Parathyroid adenoma (tissue), 2 donors: ENCODE results near the gene EDARADD.
A peak's percentile ranks its signal among the peaks of the same experiment; 100 is the strongest.
"Not testable (repeated sequence)": the region's sequence is repeated elsewhere in the genome, so short reads cannot be mapped to it uniquely, and the experiment has no call there.

Source experiments
- H2AFZ ChIP-seq: fragments of 300-600 bp; sonication (generic); one replicate; pipeline ENCODE4 v1.7.0; 2017; ENCODE audit warnings: antibody characterized with exemption, mild to moderate bottlenecking
- H3K27ac ChIP-seq: fragments of 300-600 bp; sonication (generic); one replicate; pipeline ENCODE4 v1.7.0; 2017
- H3K27me3 ChIP-seq: fragments of 300-600 bp; sonication (generic); one replicate; pipeline ENCODE4 v1.7.0; 2017; ENCODE audit warnings: low read length; ENCODE audit not compliant: control insufficient read depth, insufficient read depth
- H3K36me3 ChIP-seq: fragments of 300-600 bp; sonication (generic); one replicate; pipeline ENCODE4 v1.7.0; 2017; ENCODE audit warnings: low read length; ENCODE audit not compliant: control insufficient read depth, insufficient read depth
- H3K4me1 ChIP-seq: fragments of 300-600 bp; sonication (generic); one replicate; pipeline ENCODE4 v1.7.0; 2017; ENCODE audit warnings: control low read depth
- H3K4me2 ChIP-seq: fragments of 300-600 bp; sonication (generic); one replicate; pipeline ENCODE4 v1.7.0; 2017; ENCODE audit warnings: low read length
- H3K4me3 ChIP-seq: fragments of 300-600 bp; sonication (generic); one replicate; pipeline ENCODE4 v1.7.0; 2017; ENCODE audit warnings: low read depth, low read length
- H3K79me2 ChIP-seq: fragments of 300-600 bp; sonication (generic); one replicate; pipeline ENCODE4 v1.7.0; 2017; ENCODE audit warnings: control low read depth
- H3K9ac ChIP-seq: fragments of 300-600 bp; sonication (generic); one replicate; pipeline ENCODE4 v1.7.0; 2017; ENCODE audit warnings: mild to moderate bottlenecking
- H3K9me3 ChIP-seq: fragments of 300-600 bp; sonication (generic); one replicate; pipeline ENCODE4 v1.7.0; 2017; ENCODE audit warnings: low read length; ENCODE audit not compliant: control insufficient read depth
- TF ChIP-seq, protein P1 (sequence below): fragments of 300-600 bp; sonication (generic); IDR thresholded peaks from one replicate; pipeline ENCODE4 v1.7.0; 2017; ENCODE audit warnings: antibody characterized with exemption, mild to moderate bottlenecking
- donor health status: primary hyperparathyroidism.

EDARADD gene

DNA sequence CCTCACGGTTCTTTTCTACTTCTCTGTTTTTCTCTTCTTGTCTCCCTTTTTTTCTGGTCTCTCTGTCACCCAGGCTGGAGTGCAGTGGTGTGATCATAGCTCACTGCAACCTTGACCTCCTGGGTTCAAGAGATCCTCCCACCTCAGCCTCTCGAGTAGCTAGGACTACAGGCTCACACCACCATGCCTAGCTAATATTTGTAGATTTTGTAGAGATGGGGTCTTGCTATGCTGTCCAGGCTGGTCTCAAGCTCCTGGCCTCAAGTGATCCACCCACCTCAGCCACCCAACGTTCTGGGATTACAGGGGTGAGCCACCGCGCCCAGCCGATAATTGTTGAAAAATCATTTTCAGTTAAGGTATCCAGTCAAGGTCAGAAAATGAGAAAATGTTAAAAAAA lies 103.8 kb downstream of the EDARADD start:
- no peak overlapping the region for H3K9ac ChIP-seq
- H3K4me1 ChIP-seq = peaks cover 3% of the 10 kb centered on the region
- no peak overlapping the region for H3K4me3 ChIP-seq
- no peaks in the 10 kb centered on the region for H3K27me3 ChIP-seq
- H3K79me2 ChIP-seq = no peaks in the 10 kb centered on the region
- no peak overlapping the region for H3K27ac ChIP-seq
- TF ChIP-seq, protein P1, sequence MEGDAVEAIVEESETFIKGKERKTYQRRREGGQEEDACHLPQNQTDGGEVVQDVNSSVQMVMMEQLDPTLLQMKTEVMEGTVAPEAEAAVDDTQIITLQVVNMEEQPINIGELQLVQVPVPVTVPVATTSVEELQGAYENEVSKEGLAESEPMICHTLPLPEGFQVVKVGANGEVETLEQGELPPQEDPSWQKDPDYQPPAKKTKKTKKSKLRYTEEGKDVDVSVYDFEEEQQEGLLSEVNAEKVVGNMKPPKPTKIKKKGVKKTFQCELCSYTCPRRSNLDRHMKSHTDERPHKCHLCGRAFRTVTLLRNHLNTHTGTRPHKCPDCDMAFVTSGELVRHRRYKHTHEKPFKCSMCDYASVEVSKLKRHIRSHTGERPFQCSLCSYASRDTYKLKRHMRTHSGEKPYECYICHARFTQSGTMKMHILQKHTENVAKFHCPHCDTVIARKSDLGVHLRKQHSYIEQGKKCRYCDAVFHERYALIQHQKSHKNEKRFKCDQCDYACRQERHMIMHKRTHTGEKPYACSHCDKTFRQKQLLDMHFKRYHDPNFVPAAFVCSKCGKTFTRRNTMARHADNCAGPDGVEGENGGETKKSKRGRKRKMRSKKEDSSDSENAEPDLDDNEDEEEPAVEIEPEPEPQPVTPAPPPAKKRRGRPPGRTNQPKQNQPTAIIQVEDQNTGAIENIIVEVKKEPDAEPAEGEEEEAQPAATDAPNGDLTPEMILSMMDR = no peak
- H2AFZ ChIP-seq = no peak overlapping the region
- H3K9me3 ChIP-seq = no peaks in the 10 kb centered on the region
- H3K4me2 ChIP-seq = no peak overlapping the region
- no peaks in the 10 kb centered on the region for H3K36me3 ChIP-seq

DNA sequence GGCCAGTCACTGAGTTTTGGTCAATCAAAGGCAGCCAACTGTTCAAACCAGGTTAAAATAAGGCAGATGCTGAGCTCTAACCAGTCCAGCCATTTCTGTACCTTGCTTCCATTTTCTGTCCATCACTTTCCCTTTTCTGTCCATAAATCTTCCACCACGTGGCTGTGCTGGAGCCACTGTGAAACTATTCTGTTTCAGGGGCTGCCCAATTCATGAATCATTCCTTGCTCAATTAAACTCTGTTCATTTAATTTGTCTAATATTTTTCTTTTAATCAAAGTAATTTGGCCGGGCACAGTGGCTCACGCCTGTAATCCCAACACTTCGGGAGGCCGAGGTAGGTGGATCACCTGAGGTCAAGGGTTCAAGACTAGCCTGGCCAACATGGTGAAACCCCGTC lies 107.0 kb downstream of the EDARADD start:
- no peak overlapping the region for H3K27ac ChIP-seq
- H2AFZ ChIP-seq = no peak overlapping the region
- no peaks in the 10 kb centered on the region for H3K79me2 ChIP-seq
- no peaks in the 10 kb centered on the region for H3K27me3 ChIP-seq
- no peaks in the 10 kb centered on the region for H3K4me1 ChIP-seq
- no peak overlapping the region for H3K9ac ChIP-seq
- H3K36me3 ChIP-seq = no peaks in the 10 kb centered on the region
- TF ChIP-seq, protein P1 = no peak
- no peaks in the 10 kb centered on the region for H3K9me3 ChIP-seq
- no peak overlapping the region for H3K4me2 ChIP-seq
- H3K4me3 ChIP-seq = no peak overlapping the region

DNA sequence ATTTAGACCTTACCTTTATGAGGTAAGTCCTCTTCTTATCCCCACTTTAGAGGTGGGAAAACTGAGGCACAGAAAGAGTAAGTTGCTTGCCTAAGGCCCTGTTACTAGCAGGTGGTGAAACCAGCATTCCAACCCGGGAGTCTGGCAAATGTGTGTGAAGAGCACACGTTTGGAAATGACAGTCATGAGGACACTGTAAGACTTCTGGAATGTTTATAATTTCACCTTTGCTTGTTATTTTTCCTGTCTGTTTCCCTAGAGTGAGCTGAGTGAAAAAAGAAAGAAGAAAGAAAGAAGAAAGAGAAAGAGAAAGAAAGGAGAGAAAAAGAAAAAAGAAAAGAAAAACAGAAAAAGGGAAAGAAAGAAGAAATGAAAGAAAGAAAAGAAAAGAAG lies 108.5 kb downstream of the EDARADD start:
- Histone ChIP-seq H3K79me2 (no peaks in the 10 kb centered on the region), H3K27me3 (no peaks in the 10 kb centered on the region), H3K36me3 (no peaks in the 10 kb centered on the region), H3K27ac (no peak overlapping the region), H3K9me3 (no peaks in the 10 kb centered on the region), H3K4me2 (peak overlapping the region; percentile 63), H3K4me3 (no peak overlapping the region), H2AFZ (peak overlapping the region; percentile 7), H3K9ac (no peak overlapping the region), H3K4me1 (no peaks in the 10 kb centered on the region)
- TF ChIP-seq, protein P1 = no peak

DNA sequence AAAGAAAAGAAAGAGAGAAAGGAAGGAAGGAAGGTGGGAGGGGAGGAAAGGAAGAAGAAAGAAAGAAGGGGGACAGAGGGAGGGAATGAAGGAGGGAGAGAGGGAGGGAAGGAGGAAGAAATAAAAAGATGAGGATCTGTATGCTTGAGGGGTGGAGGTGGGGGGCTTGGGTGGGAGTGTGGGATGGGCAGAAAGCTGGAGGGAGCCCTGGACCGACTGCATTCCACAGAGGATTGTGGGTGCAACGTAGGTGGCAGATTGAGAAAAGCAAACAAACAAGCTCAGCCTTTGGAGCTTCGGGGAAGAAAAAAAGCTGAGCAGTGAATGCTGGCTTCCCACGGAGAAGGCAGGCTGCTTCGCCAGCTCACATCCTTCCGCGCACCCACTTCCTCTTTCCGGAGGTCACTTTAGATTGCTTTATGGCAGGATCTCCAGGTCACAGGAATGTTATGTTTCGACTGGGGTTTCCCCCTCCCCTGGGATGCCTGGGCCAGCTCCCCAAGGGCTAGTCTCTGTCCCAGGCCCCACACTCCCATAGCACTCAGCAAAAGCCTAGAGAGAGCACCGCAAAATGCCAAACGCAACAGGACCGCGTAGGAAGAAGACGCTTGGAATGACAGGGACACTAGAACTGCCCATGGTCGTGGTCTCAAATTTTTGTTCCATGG lies 109.0 kb downstream of the EDARADD start:
- H3K27me3 ChIP-seq = no peaks in the 10 kb centered on the region
- TF ChIP-seq, protein P1 = no peak
- H3K27ac ChIP-seq = peak overlapping the region; percentile 39
- H3K4me1 ChIP-seq = no peaks in the 10 kb centered on the region
- H3K36me3 ChIP-seq = no peaks in the 10 kb centered on the region
- no peaks in the 10 kb centered on the region for H3K9me3 ChIP-seq
- no peaks in the 10 kb centered on the region for H3K79me2 ChIP-seq
- H2AFZ ChIP-seq = peak overlapping the region; percentile 88
- H3K9ac ChIP-seq = no peak overlapping the region
- H3K4me3 ChIP-seq = no peak overlapping the region
- H3K4me2 ChIP-seq = peak overlapping the region; percentile 63

DNA sequence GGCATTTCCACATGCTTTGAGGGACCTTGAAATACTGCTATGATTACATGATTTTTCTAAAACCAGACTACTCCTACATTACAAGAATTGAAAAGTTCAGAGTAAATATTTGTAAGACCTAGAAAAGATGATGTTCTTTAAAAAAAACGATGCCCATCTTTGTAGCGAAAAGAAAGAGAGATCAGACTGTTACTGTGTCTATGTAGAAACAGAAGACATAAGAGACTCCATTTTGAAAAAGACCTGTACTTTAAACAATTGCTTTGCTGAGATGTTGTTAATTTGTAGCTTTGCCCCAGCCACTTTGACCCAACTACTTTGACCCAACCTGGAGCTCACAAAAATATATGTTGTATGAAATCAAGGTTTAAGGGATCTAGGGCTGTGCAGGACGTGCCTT lies 110.3 kb downstream of the EDARADD start:
- not testable (repeated sequence) for H3K27ac ChIP-seq, H3K4me3 ChIP-seq, H3K9ac ChIP-seq, H2AFZ ChIP-seq, H3K4me1 ChIP-seq, H3K36me3 ChIP-seq, H3K79me2 ChIP-seq, H3K4me2 ChIP-seq, H3K27me3 ChIP-seq, H3K9me3 ChIP-seq
